Sigmoid colon (tissue), 7 donors: ENCODE results near the gene CD164L2. TPM values are rescaled to one million over a fixed set of nuclear protein-coding genes. Genes with fewer than 3 reads are reported as not detected.
"Not testable (repeated sequence)": the region's sequence is repeated elsewhere in the genome, so short reads cannot be mapped to it uniquely, and the experiment has no call there.

ENCODE experiments used
- DNase-seq: peaks from one replicate; pipeline ENCODE4 v3.0.0-alpha.2; 2019
- H3K27ac ChIP-seq, 4 donors: fragments of 200-600 bp; sonication (generic); one replicate each; pipeline ENCODE4 v1.5.1; 2016 to 2019; ENCODE audit warnings: mild to moderate bottlenecking in 1 of 4
- H3K27me3 ChIP-seq, 3 donors: fragments of 200-600 bp; sonication (generic); one replicate each; pipeline ENCODE4 v1.5.1; 2019; ENCODE audit warnings: mild to moderate bottlenecking in 1 of 3
- H3K36me3 ChIP-seq, 4 donors: fragments of 200-600 bp; sonication (generic); one replicate each; pipeline ENCODE4 v1.5.1; 2016 to 2019
- H3K4me1 ChIP-seq, 4 donors: fragments of 200-600 bp; sonication (generic); one replicate each; pipeline ENCODE4 v1.5.1; 2017 to 2019
- H3K4me3 ChIP-seq, 4 donors: fragments of 200-600 bp; sonication (generic); one replicate each; pipeline ENCODE4 v1.5.1; 2017 to 2019; ENCODE audit warnings: mild to moderate bottlenecking in 2 of 4, moderate library complexity in 1 of 4
- H3K9me3 ChIP-seq, 4 donors: fragments of 200-600 bp in 3 of 4; sonication (generic) in 3 of 4; one replicate each; pipeline versions ENCODE4 v1.5.1 to v1.6.1; 2013 to 2019
- CTCF ChIP-seq, 4 experiments: fragments of 450-650 bp in 3 of 4; fragments of 200-600 bp in 1 of 4; IDR thresholded peaks; one replicate each; pipeline ENCODE4 v1.5.1; 2016 to 2019; ENCODE audit warnings: antibody characterized with exemption in 4 of 4, mild to moderate bottlenecking in 3 of 4, moderate library complexity in 2 of 4
- EP300 ChIP-seq, 4 donors: sonication (generic); formaldehyde crosslinking; IDR thresholded peaks; one replicate each; pipeline ENCODE4 v1.6.1; 2017; ENCODE audit warnings: antibody characterized with exemption in 4 of 4
- POLR2A ChIP-seq, 2 donors: fragments of 450-650 bp; IDR thresholded peaks; one replicate each; pipeline ENCODE4 v1.6.1; 2016; ENCODE audit warnings: antibody characterized with exemption in 2 of 2, mild to moderate bottlenecking in 2 of 2, moderate library complexity in 2 of 2
- POLR2AphosphoS5 ChIP-seq, 4 donors: sonication (generic); formaldehyde crosslinking; IDR thresholded peaks; one replicate each; pipeline ENCODE4 v1.6.1; 2017; ENCODE audit warnings: antibody characterized with exemption in 4 of 4
- WGBS, 2 donors: extraction: QIAGEN DNeasy Blood & Tissue Kit; methylation state at CpG; one replicate each; pipeline ENCODE4 v1.1.7; 2013; 5-methylcytosine and 5-hydroxymethylcytosine counted together
- intact Hi-C: fragments of 100-400 bp; cut with DNase I; formaldehyde crosslinking; loops from one replicate; pipeline ENCODE4 v1.15.1; 2023
- polyA plus RNA-seq, 3 donors: library from polyadenylated mRNA; stranded (reverse); fragments of 200-250 nt; gene quantifications; one replicate each; pipeline ENCODE4 v1.2.3, GENCODE V29; 2013
- total RNA-seq, 4 donors: library from RNA; depleted of rRNA; stranded (reverse); fragments of >200 nt; gene quantifications; one replicate each; pipeline ENCODE4 v1.1.0, GENCODE V29; 2016
- donor health status: healthy with polysubstance abuse.
- donor health status: Bipolar disorder and iron deficiency.
- donor health status: healthy.

The CD164L2 gene
- total and polyA plus RNA-seq, 7 donors = 1.2 to 1.9 TPM; not detected in 5

GRCh38 chr1:27413004-27413403 is 29.9 kb upstream of the CD164L2 start:
- WGBS, 2 donors = 93 to 94% methylated on average over 4 of the region's 4 CpGs
- Histone ChIP-seq H3K27ac (no peak overlapping the region), H3K27me3 (no peaks in the 10 kb centered on the region), H3K4me1 (peaks cover 3 to 25% (median 22%) of the 10 kb centered on the region in 4 donors), H3K9me3 (no peaks in the 10 kb centered on the region), H3K4me3 (no peak overlapping the region), H3K36me3 (peaks cover 48 to 96% (median 83%) of the 10 kb centered on the region in 4 donors)
- no peak for TF ChIP-seq POLR2AphosphoS5 (IDR thresholded peaks at IDR 0.05)
- intact Hi-C loops = no loop called here
- no peak for DNase-seq

- Histone ChIP-seq H3K4me3 (no peak overlapping the region), H3K27ac (no peak overlapping the region), H3K4me1 (peaks cover 3 to 20% (median 17%) of the 10 kb centered on the region in 4 donors), H3K36me3 (peaks cover 48 to 96% (median 85%) of the 10 kb centered on the region in 4 donors), H3K9me3 (no peaks in the 10 kb centered on the region), H3K27me3 (no peaks in the 10 kb centered on the region)
- intact Hi-C loops = no loop called here
- no peak for DNase-seq
- 90 to 96% methylated on average over 4 of the region's 4 CpGs for WGBS, 2 donors
- no peak for TF ChIP-seq EP300 (IDR thresholded peaks at IDR 0.05)
Measured at GRCh38 chr1:27412502-27412901, 29.4 kb upstream of the CD164L2 start.

GRCh38 chr1:27410709-27411108 is 27.6 kb upstream of the CD164L2 start:
- H3K36me3 ChIP-seq = peaks cover 48 to 98% (median 88%) of the 10 kb centered on the region in 4 donors

GRCh38 chr1:27409669-27410068 is 26.5 kb upstream of the CD164L2 start:
- DNase-seq = no peak
- Histone ChIP-seq H3K27me3 (no peaks in the 10 kb centered on the region), H3K27ac (no peak overlapping the region), H3K9me3 (no peaks in the 10 kb centered on the region), H3K36me3 (peaks cover 45 to 87% (median 78%) of the 10 kb centered on the region in 4 donors), H3K4me1 (peaks cover 3 to 24% (median 23%) of the 10 kb centered on the region in 4 donors), H3K4me3 (no peak overlapping the region)
- intact Hi-C loops = no loop called here
- no peak for TF ChIP-seq POLR2A (IDR thresholded peaks at IDR 0.05)
- TF ChIP-seq POLR2AphosphoS5 (IDR thresholded peaks at IDR 0.05) = no peak
- TF ChIP-seq EP300 (IDR thresholded peaks at IDR 0.05) = no peak
- TF ChIP-seq CTCF (IDR thresholded peaks at IDR 0.05) = no peak
- WGBS, 2 donors = 94% methylated on average over 11 of the region's 11 CpGs

More at GRCh38 chr1:27410709-27411108, 27.6 kb upstream of the CD164L2 start:
- 88 to 90% methylated on average over 2 of the region's 2 CpGs for WGBS, 2 donors
- Histone ChIP-seq H3K4me3 (no peak overlapping the region), H3K4me1 (peaks cover 3 to 14% (median 13%) of the 10 kb centered on the region in 4 donors), H3K9me3 (no peaks in the 10 kb centered on the region), H3K27ac (no peak overlapping the region), H3K27me3 (no peaks in the 10 kb centered on the region)
- intact Hi-C loops = no loop called here
- TF ChIP-seq EP300 (IDR thresholded peaks at IDR 0.05) = no peak
- no peak for TF ChIP-seq POLR2A (IDR thresholded peaks at IDR 0.05)
- TF ChIP-seq POLR2AphosphoS5 (IDR thresholded peaks at IDR 0.05) = no peak
- no peak for TF ChIP-seq CTCF (IDR thresholded peaks at IDR 0.05)
- no peak for DNase-seq

GRCh38 chr1:27408151-27408550 is 25.0 kb upstream of the CD164L2 start:
- WGBS, 2 donors = 93 to 95% methylated on average over 9 of the region's 9 CpGs
- intact Hi-C loops = no loop called here
- H3K27me3 ChIP-seq = no peaks in the 10 kb centered on the region
- no peak overlapping the region for H3K4me3 ChIP-seq
- no peak for DNase-seq
- TF ChIP-seq POLR2A (IDR thresholded peaks at IDR 0.05) (no peak), POLR2AphosphoS5 (IDR thresholded peaks at IDR 0.05) (no peak)
- no peaks in the 10 kb centered on the region for H3K9me3 ChIP-seq
- peaks cover 3 to 38% (median 37%) of the 10 kb centered on the region in 4 donors for H3K4me1 ChIP-seq
- H3K27ac ChIP-seq = no peak overlapping the region
- H3K36me3 ChIP-seq = peaks cover 30 to 72% (median 63%) of the 10 kb centered on the region in 4 donors

- intact Hi-C loops, H3K4me3 ChIP-seq, H3K9me3 ChIP-seq, H3K27me3 ChIP-seq, DNase-seq: not testable (repeated sequence)
- Histone ChIP-seq H3K36me3 (peaks cover 17 to 58% (median 50%) of the 10 kb centered on the region in 4 donors), H3K4me1 (peaks cover 0 to 52% (median 51%) of the 10 kb centered on the region in 4 donors), H3K27ac (peak overlapping the region; percentile 79 to 88 (median 81))
- 62 to 78% methylated on average over 2 of the region's 2 CpGs for WGBS, 2 donors
Measured at GRCh38 chr1:27406791-27407190, 23.7 kb upstream of the CD164L2 start.

- H3K36me3 ChIP-seq = peaks cover 17 to 54% (median 45%) of the 10 kb centered on the region in 4 donors
- intact Hi-C loops = no loop called here
- no peak for DNase-seq
Measured at GRCh38 chr1:27406362-27406680, 23.2 kb upstream of the CD164L2 start.

GRCh38 chr1:27405598-27406361 is 22.6 kb upstream of the CD164L2 start:
- WGBS, 2 donors = 83 to 85% methylated on average over 17 of the region's 18 CpGs
- H3K27me3 ChIP-seq, H3K9me3 ChIP-seq, intact Hi-C loops, DNase-seq, H3K4me3 ChIP-seq: not testable (repeated sequence)
- Histone ChIP-seq H3K36me3 (peaks cover 16 to 48% (median 40%) of the 10 kb centered on the region in 4 donors), H3K4me1 (peaks cover 0 to 61% (median 55%) of the 10 kb centered on the region in 4 donors), H3K27ac (peak overlapping the region; percentile 79 to 88 (median 81))

More at GRCh38 chr1:27406362-27406680, 23.2 kb upstream of the CD164L2 start:
- Histone ChIP-seq H3K27me3 (no peaks in the 10 kb centered on the region), H3K4me1 (peaks cover 0 to 57% (median 54%) of the 10 kb centered on the region in 4 donors), H3K27ac (peak overlapping the region; percentile 79 to 88 (median 81)), H3K9me3 (no peaks in the 10 kb centered on the region), H3K4me3 (no peak overlapping the region)
- no peak for TF ChIP-seq POLR2AphosphoS5 (IDR thresholded peaks at IDR 0.05)
- TF ChIP-seq EP300 (IDR thresholded peaks at IDR 0.05) = no peak
- TF ChIP-seq POLR2A (IDR thresholded peaks at IDR 0.05) = no peak
- no peak for TF ChIP-seq CTCF (IDR thresholded peaks at IDR 0.05)
- WGBS, 2 donors = 65 to 77% methylated on average over 4 of the region's 4 CpGs
